HepG2 (cell line): ENCODE measurements around the gene TRIM10. TPM values are rescaled to one million over a fixed set of nuclear protein-coding genes. Genes with fewer than 3 reads are reported as not detected.

ENCODE experiments used
- ATAC-seq: fragments of 200-7000 bp; cut with Tn5 transposase; 3 replicates; pipeline ENCODE4 v1.9.1; 2020; ENCODE audit warnings: mild to moderate bottlenecking, moderate library complexity
- BruUV-seq: library from RNA; stranded (reverse); fragments of 400-500 nt; replicated peaks from 2 replicates; lab custom pipeline; 2021; lab: Mats Ljungman, UMichigan
- CTCF ChIA-PET: fragments of 300-600 bp; formaldehyde crosslinking; extraction: SDS; loops from one replicate; lab custom pipeline; 2021; ENCODE audit warnings: low total read pairs, inconsistent platforms, low intra/inter-chr PET ratio; lab: Yijun Ruan, JAX
- POLR2A ChIA-PET: fragments of 350-600 bp; sonication (Branson Sonifier 250); formaldehyde crosslinking; loops from one replicate; lab custom pipeline; 2020; ENCODE audit warnings: antibody characterized with exemption, inconsistent platforms; lab: Yijun Ruan, JAX
- DNase-seq: peaks from one replicate; pipeline ENCODE4 v3.0.0-alpha.2; 2015; ENCODE audit warnings: low spot score
- FAIRE-seq: peaks from 3 replicates; lab custom pipeline; 2011; peaks lifted over from hg19 to GRCh38; lab: Jason Lieb, UNC
- H2AFZ ChIP-seq: one replicate; pipeline ENCODE4 v1.6.1; 2011; ENCODE audit warnings: low read length, inconsistent platforms
- H3K27ac ChIP-seq: fragments of 300-600 bp; 3 replicates; pipeline ENCODE4 v1.8.0; 2011; ENCODE audit warnings: mixed run types, mild to moderate bottlenecking, mixed read lengths, low read length, inconsistent platforms; ENCODE audit not compliant: insufficient read depth; ENCODE audit errors: extremely low read length
- H3K27me3 ChIP-seq, 2 experiments: fragments of 200-600 bp in 1 of 2; 2 replicates in 1 of 2; 3 replicates in 1 of 2; pipeline versions ENCODE4 v1.6.0 to v1.8.0; 2011; ENCODE audit warnings: low read length in 2 of 2, mild to moderate bottlenecking in 2 of 2, moderate library complexity in 2 of 2, inconsistent platforms in 1 of 2; ENCODE audit not compliant: insufficient read depth in 2 of 2, control insufficient read depth in 1 of 2
- H3K36me3 ChIP-seq, 2 experiments: fragments of 200-600 bp in 1 of 2; replicated peaks in 1 of 2; 2 replicates in 1 of 2; 3 replicates in 1 of 2; pipeline versions ENCODE4 v1.5.1 to v1.8.0; 2011; ENCODE audit warnings: low read length in 2 of 2, inconsistent platforms in 1 of 2; ENCODE audit not compliant: insufficient read depth in 2 of 2, control insufficient read depth in 1 of 2
- H3K4me1 ChIP-seq: 2 replicates; pipeline ENCODE4 v1.5.1; 2012; ENCODE audit warnings: low read length, inconsistent platforms; ENCODE audit not compliant: insufficient read depth
- H3K4me2 ChIP-seq: 2 replicates; pipeline ENCODE4 v1.6.0; 2011; ENCODE audit warnings: low read depth, low read length, inconsistent platforms
- H3K4me3 ChIP-seq, 3 experiments: fragments of 200-600 bp in 1 of 3; sonication (generic), shearing (Covaris generic) in 1 of 3; replicated peaks in 1 of 3; 2 replicates each; pipeline ENCODE4 v1.5.1; 2011 to 2016; ENCODE audit warnings: low read length in 3 of 3, inconsistent platforms in 2 of 3, low read depth in 2 of 3, mild to moderate bottlenecking in 2 of 3, control low read depth in 1 of 3, mixed read lengths in 1 of 3; ENCODE audit not compliant: insufficient read depth in 1 of 3
- H3K79me2 ChIP-seq: one replicate; pipeline ENCODE4 v1.6.1; 2011; ENCODE audit warnings: low read length, inconsistent platforms; ENCODE audit not compliant: insufficient read depth
- H3K9ac ChIP-seq: 2 replicates; pipeline ENCODE4 v1.6.0; 2011; ENCODE audit warnings: mild to moderate bottlenecking, low read depth, low read length, inconsistent platforms; ENCODE audit not compliant: insufficient read depth
- H3K9me3 ChIP-seq: 2 replicates; pipeline ENCODE4 v1.5.1; 2012; ENCODE audit warnings: mild to moderate bottlenecking, low read length
- H4K20me1 ChIP-seq: 2 replicates; pipeline ENCODE4 v1.6.0; 2011; ENCODE audit warnings: inconsistent platforms, mild to moderate bottlenecking, low read length, moderate library complexity; ENCODE audit not compliant: insufficient read depth
- BRD4 ChIP-seq: sonication (generic); formaldehyde crosslinking; IDR thresholded peaks from 2 replicates; pipeline ENCODE4 v1.4.0; 2020; ENCODE audit warnings: missing genetic modification reagents
- KAT8 ChIP-seq: IDR thresholded peaks from 2 replicates; pipeline ENCODE4 v1.6.1; 2016; ENCODE audit warnings: missing genetic modification reagents, missing compliant biosample characterization
- MED1 ChIP-seq: sonication (generic); formaldehyde crosslinking; IDR thresholded peaks from 2 replicates; pipeline ENCODE4 v1.4.0; 2020; ENCODE audit warnings: missing genetic modification reagents
- REPIN1 ChIP-seq: sonication (generic); formaldehyde crosslinking; IDR thresholded peaks from 2 replicates; pipeline ENCODE4 v1.8.0; 2022; ENCODE audit warnings: missing genetic modification reagents, low read depth, mild to moderate bottlenecking, borderline replicate concordance
- SMAD3 ChIP-seq: sonication (generic); formaldehyde crosslinking; IDR thresholded peaks from 2 replicates; pipeline ENCODE4 v1.4.0; 2020; ENCODE audit warnings: missing genetic modification reagents
- TGIF2 ChIP-seq: IDR thresholded peaks from 2 replicates; pipeline ENCODE4 v1.6.1; 2016; ENCODE audit warnings: control low read depth, missing compliant biosample characterization
- ZC3H13 ChIP-seq: sonication (generic); formaldehyde crosslinking; IDR thresholded peaks from 2 replicates; pipeline ENCODE4 v1.8.1; 2023; ENCODE audit warnings: mild to moderate bottlenecking, missing genetic modification reagents, moderate library complexity
- ZNF337 ChIP-seq: sonication (generic); formaldehyde crosslinking; IDR thresholded peaks from 2 replicates; pipeline ENCODE4 v1.5.1; 2020; ENCODE audit warnings: missing genetic modification reagents, low read depth, mild to moderate bottlenecking, borderline replicate concordance
- WGBS: methylation state at CpG from one replicate; pipeline ENCODE4 v1.1.6; 2017; ENCODE audit warnings: low lambda C conversion rate; 5-methylcytosine and 5-hydroxymethylcytosine counted together
- in situ Hi-C: cut with HindIII; loops from 2 replicates; pipeline ENCODE4 v1.10.0; 2017; ENCODE audit warnings: low pct_unique_long_range_greater_than_20kb; ENCODE audit not compliant: extremely low pct_ligation_motif_present
- intact Hi-C: fragments of 100-400 bp; cut with micrococcal nuclease; formaldehyde crosslinking; loops from one replicate; pipeline ENCODE4 v1.10.0; 2022; ENCODE audit not compliant: unreplicated experiment
- polyA plus RNA-seq, 8 experiments: library from polyadenylated mRNA; depleted of rRNA in 3 of 8; stranded (reverse) in 7 of 8; unstranded in 1 of 8; fragments of >200 nt; fragmentation: Illumina TruSeq in 4 of 8; extraction: Trizol in 4 of 8; gene quantifications; 2 replicates each; pipeline versions ENCODE4 v1.2.1 to v1.2.3, GENCODE V29; 2011 to 2016; ENCODE audit warnings: low read depth in 4 of 8, missing spikeins in 1 of 8, mixed read lengths in 1 of 8; ENCODE audit not compliant: insufficient read depth in 1 of 8
- total RNA-seq, 5 experiments: library from RNA; depleted of rRNA; stranded (reverse); fragments of >200 nt; fragmentation: Illumina TruSeq; extraction: Trizol; gene quantifications; 2 replicates each; pipeline ENCODE4 v1.2.3, GENCODE V29; 2016; ENCODE audit warnings: low read depth in 1 of 5
- TF ChIP-seq, protein P1 (sequence below): sonication (generic); formaldehyde crosslinking; IDR thresholded peaks from 2 replicates; pipeline ENCODE4 v1.4.0; 2020; ENCODE audit warnings: missing genetic modification reagents, borderline replicate concordance
- TF ChIP-seq, protein P2 (sequence below): IDR thresholded peaks from 2 replicates; pipeline ENCODE4 v1.6.1; 2016; ENCODE audit warnings: low read depth, control low read depth
- TF ChIP-seq, protein P3 (sequence below): sonication (generic); formaldehyde crosslinking; conservative IDR thresholded peaks from 2 replicates; pipeline ENCODE4 v1.4.0; 2020; ENCODE audit warnings: mild to moderate bottlenecking, missing genetic modification reagents, moderate library complexity

Gene TRIM10
- total and polyA plus RNA-seq, 2 of the 13 experiments (the other 11 are each of a cell fraction or from before 2014, with no cell fraction given): 4.1 to 6.8 TPM

DNA sequence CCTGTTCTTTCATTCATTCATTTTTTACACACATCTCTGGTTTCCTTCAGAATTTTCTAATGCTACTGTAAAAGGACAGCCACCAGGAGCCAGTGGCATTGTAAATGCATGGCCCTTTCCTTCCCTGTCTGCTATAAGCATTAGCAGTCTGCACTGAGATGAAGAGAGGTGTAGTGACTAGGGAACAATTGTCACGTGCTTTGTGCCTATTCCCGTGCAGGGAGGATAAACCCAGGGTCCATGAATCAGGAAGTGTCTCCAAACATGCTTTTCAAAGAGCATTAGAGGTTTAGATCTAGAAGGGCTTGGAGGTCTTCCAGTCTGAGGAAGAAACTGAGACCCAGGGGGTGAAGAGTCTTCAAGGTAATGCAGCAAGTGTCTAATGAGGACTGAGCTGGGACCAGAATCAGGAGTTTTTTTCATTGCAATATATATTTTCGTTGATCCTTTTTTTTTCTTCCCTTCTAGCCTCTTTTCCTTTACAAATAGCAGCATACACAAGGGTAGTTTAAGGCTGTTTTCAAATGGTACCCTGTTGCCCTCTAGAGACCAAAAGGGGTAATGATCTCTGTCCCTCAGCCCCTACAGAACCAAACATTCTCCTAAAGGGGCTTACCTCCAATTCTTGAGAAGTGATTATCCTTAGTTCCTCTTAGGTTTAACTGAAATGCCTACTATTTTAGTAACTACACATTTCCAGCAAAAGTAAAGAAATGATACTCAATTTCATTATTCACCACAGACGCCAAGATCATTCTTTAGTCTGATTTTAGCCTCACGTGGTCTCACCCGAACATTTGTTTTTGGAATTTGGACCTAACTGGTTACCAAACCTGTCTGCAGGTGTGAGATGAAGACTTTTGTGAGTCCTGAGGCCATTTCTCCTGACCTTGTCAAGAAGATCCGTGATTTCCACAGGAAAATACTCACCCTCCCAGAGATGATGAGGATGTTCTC, 8.9 kb upstream of the TRIM10 start:
- Histone ChIP-seq H3K4me1 (peaks cover 28% of the 10 kb centered on the region), H3K9ac (no peak overlapping the region), H3K4me3 (no peak overlapping the region), H4K20me1 (no peaks in the 10 kb centered on the region), H3K79me2 (peaks cover 23% of the 10 kb centered on the region), H3K4me2 (no peak overlapping the region), H3K36me3 (peaks cover 19 to 51% of the 10 kb centered on the region in 2 experiments), H2AFZ (no peak overlapping the region), H3K27ac (no peak overlapping the region), H3K27me3 (peaks cover 0 to under 1% of the 10 kb centered on the region in 2 experiments; a peak in 1 of 5 replicates), H3K9me3 (no peaks in the 10 kb centered on the region)
- in situ Hi-C loops (loop anchor here (5.0 kb wide), 1 partner anchor 68 kb away; no protein-coding TSS in a partner anchor), intact Hi-C loops (loop anchor here (1.0 to 2.0 kb wide), 5 partner anchors 21 to 321 kb away; partner anchors contain the start of gene POLR1H)
- peak; percentile 73 for FAIRE-seq
- peak; percentile 93 for ATAC-seq
- POLR2A ChIA-PET: no interaction called here
- BruUV-seq: no TSS peak
- peak; percentile 68 for DNase-seq
- CTCF ChIA-PET: interaction anchor here (1.2 to 2.7 kb wide), 9 partner anchors 20 to 157 kb away, joined by 3 to 46 read pairs (median 4); no protein-coding TSS in a partner anchor
- WGBS: 66% methylated on average over 7 of the region's 7 CpGs
- TF ChIP-seq, protein P1, sequence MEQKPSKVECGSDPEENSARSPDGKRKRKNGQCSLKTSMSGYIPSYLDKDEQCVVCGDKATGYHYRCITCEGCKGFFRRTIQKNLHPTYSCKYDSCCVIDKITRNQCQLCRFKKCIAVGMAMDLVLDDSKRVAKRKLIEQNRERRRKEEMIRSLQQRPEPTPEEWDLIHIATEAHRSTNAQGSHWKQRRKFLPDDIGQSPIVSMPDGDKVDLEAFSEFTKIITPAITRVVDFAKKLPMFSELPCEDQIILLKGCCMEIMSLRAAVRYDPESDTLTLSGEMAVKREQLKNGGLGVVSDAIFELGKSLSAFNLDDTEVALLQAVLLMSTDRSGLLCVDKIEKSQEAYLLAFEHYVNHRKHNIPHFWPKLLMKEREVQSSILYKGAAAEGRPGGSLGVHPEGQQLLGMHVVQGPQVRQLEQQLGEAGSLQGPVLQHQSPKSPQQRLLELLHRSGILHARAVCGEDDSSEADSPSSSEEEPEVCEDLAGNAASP (CRISPR knock-in tag): 0 out of 2 replicates have a peak, but pooled peaks have one; percentile 17
- TF ChIP-seq SMAD3: peak; percentile 55; the same call in 1 of the 2 replicates
- peak; percentile 35; the same call in 1 of the 2 replicates for TF ChIP-seq ZC3H13 (CRISPR knock-in tag)
- TF ChIP-seq, protein P2, sequence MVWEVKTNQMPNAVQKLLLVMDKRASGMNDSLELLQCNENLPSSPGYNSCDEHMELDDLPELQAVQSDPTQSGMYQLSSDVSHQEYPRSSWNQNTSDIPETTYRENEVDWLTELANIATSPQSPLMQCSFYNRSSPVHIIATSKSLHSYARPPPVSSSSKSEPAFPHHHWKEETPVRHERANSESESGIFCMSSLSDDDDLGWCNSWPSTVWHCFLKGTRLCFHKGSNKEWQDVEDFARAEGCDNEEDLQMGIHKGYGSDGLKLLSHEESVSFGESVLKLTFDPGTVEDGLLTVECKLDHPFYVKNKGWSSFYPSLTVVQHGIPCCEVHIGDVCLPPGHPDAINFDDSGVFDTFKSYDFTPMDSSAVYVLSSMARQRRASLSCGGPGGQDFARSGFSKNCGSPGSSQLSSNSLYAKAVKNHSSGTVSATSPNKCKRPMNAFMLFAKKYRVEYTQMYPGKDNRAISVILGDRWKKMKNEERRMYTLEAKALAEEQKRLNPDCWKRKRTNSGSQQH: 0 out of 2 replicates have a peak, but pooled peaks have one; percentile 64
- TF ChIP-seq ZNF337 (CRISPR knock-in tag): no peak
- TF ChIP-seq MED1 (CRISPR knock-in tag): 0 out of 2 replicates have a peak, but pooled peaks have one; percentile 12
- 0 out of 2 replicates have a peak, but pooled peaks have one; percentile 41 for TF ChIP-seq TGIF2
- TF ChIP-seq KAT8 (CRISPR knock-in tag): peak; percentile 49; the same call in 1 of the 2 replicates
- peak; percentile 23; the same call in 1 of the 2 replicates for TF ChIP-seq REPIN1 (CRISPR knock-in tag)
- no peak for TF ChIP-seq BRD4 (CRISPR knock-in tag)
- TF ChIP-seq, protein P3, sequence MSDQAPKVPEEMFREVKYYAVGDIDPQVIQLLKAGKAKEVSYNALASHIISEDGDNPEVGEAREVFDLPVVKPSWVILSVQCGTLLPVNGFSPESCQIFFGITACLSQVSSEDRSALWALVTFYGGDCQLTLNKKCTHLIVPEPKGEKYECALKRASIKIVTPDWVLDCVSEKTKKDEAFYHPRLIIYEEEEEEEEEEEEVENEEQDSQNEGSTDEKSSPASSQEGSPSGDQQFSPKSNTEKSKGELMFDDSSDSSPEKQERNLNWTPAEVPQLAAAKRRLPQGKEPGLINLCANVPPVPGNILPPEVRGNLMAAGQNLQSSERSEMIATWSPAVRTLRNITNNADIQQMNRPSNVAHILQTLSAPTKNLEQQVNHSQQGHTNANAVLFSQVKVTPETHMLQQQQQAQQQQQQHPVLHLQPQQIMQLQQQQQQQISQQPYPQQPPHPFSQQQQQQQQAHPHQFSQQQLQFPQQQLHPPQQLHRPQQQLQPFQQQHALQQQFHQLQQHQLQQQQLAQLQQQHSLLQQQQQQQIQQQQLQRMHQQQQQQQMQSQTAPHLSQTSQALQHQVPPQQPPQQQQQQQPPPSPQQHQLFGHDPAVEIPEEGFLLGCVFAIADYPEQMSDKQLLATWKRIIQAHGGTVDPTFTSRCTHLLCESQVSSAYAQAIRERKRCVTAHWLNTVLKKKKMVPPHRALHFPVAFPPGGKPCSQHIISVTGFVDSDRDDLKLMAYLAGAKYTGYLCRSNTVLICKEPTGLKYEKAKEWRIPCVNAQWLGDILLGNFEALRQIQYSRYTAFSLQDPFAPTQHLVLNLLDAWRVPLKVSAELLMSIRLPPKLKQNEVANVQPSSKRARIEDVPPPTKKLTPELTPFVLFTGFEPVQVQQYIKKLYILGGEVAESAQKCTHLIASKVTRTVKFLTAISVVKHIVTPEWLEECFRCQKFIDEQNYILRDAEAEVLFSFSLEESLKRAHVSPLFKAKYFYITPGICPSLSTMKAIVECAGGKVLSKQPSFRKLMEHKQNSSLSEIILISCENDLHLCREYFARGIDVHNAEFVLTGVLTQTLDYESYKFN: peak; percentile 32; the same call in 1 of the 2 replicates
